ENCODE data around the gene CEMIP. TPM values are rescaled to one million over a fixed set of nuclear protein-coding genes. Genes with fewer than 3 reads are reported as not detected.
A peak's percentile ranks its signal among the peaks of the same experiment; 100 is the strongest.

Gene CEMIP
- total and polyA plus RNA-seq, 2 experiments from 2014 or later = 2.3 to 4.4 TPM

DNA sequence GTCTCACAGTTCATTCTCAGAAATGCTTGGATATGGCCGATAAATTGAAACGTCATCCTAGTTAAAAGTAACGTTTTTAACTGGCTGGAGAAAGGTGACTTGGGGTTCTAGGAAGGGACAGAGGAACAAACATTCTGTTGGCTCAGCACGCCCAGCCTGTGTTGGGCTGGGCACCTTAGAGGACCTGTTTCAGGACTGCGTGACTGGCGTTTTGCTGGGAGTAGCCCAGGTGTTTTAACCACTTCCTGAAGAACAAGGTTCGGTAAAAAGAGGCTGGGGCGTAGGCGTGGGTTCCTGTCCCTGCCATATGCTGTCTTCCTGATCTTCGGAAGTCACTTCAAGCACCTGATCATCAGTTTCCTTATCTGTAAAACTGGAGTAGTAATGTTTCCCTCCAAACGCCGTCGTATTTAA, 220.5 kb downstream of the CEMIP start:
- Histone ChIP-seq H2AFZ (peak overlapping the region; percentile 97), H3K4me2 (peak overlapping the region; percentile 92), H3K27me3 (no peaks in the 10 kb centered on the region), H3K4me3 (peak overlapping the region; percentile 85), H3K27ac (peak overlapping the region; percentile 99), H3K4me1 (ENCODE audit: insufficient read depth) (no peaks in the 10 kb centered on the region), H3K9me2 (replicated peaks; ENCODE audit: insufficient read depth) (no peaks in the 10 kb centered on the region), H3K79me2 (peaks cover 27% of the 10 kb centered on the region), H3K36me3 (replicated peaks; ENCODE audit: insufficient read depth, low read depth) (no peaks in the 10 kb centered on the region), H3K9me3 (ENCODE audit: low read depth) (no peaks in the 10 kb centered on the region), H4K20me1 (ENCODE audit: insufficient read depth, poor library complexity, severe bottlenecking) (peaks cover 14% of the 10 kb centered on the region)
- 80% methylated on average over 13 of the region's 13 CpGs for WGBS (ENCODE audit: low lambda C conversion rate, missing lambda C conversion rate)
- DNase-seq (ENCODE audit: low spot score) = no peak
- TF ChIP-seq EZH2 (IDR thresholded peaks at IDR 0.05; ENCODE audit: borderline replicate concordance) (no peak), EZH2phosphoT487 (IDR thresholded peaks at IDR 0.05; ENCODE audit: low read depth, severe bottlenecking, unreplicated experiment) (no peak)
- TF ChIP-seq, protein P1, sequence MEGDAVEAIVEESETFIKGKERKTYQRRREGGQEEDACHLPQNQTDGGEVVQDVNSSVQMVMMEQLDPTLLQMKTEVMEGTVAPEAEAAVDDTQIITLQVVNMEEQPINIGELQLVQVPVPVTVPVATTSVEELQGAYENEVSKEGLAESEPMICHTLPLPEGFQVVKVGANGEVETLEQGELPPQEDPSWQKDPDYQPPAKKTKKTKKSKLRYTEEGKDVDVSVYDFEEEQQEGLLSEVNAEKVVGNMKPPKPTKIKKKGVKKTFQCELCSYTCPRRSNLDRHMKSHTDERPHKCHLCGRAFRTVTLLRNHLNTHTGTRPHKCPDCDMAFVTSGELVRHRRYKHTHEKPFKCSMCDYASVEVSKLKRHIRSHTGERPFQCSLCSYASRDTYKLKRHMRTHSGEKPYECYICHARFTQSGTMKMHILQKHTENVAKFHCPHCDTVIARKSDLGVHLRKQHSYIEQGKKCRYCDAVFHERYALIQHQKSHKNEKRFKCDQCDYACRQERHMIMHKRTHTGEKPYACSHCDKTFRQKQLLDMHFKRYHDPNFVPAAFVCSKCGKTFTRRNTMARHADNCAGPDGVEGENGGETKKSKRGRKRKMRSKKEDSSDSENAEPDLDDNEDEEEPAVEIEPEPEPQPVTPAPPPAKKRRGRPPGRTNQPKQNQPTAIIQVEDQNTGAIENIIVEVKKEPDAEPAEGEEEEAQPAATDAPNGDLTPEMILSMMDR (IDR thresholded peaks at IDR 0.05; ENCODE audit: poor library complexity) = no peak

DNA sequence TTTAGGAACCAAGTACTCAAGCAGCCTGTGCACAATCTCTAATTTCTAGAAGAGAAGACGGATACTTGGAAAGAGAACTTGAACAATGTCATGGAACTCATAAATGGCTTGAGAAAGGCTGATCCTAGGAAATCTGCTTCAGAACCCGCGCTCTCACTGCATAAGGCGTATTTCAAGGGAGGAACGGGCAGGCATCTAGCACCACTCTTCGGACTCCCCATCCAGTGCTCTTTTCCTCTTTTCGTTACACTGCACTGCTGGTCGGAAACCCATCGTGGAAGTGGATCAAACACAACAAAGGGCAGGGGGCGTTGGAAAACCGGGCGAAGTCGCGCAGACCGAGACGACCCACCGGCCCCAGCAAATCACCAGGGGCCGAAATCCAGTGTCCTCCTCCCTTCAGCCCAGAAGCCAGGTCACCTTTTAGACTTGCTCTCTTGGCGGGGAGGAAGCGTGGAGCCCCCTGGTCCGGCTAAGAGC, 221.0 kb downstream of the CEMIP start:
- H4K20me1 ChIP-seq (ENCODE audit: insufficient read depth, poor library complexity, severe bottlenecking) = peaks cover 14% of the 10 kb centered on the region
- no peaks in the 10 kb centered on the region for H3K36me3 ChIP-seq (replicated peaks; ENCODE audit: insufficient read depth, low read depth)
- H3K9me2 ChIP-seq (replicated peaks; ENCODE audit: insufficient read depth) = no peaks in the 10 kb centered on the region
- TF ChIP-seq, protein P1 (IDR thresholded peaks at IDR 0.05; ENCODE audit: poor library complexity) = no peak
- no peak for TF ChIP-seq EZH2 (IDR thresholded peaks at IDR 0.05; ENCODE audit: borderline replicate concordance)
- TF ChIP-seq EZH2phosphoT487 (IDR thresholded peaks at IDR 0.05; ENCODE audit: low read depth, severe bottlenecking, unreplicated experiment) = no peak
- H2AFZ ChIP-seq = peak overlapping the region; percentile 97
- peaks cover 33% of the 10 kb centered on the region for H3K79me2 ChIP-seq
- H3K27me3 ChIP-seq = no peaks in the 10 kb centered on the region
- DNase-seq (ENCODE audit: low spot score) = peak; percentile 21
- no peaks in the 10 kb centered on the region for H3K9me3 ChIP-seq (ENCODE audit: low read depth)
- peak overlapping the region; percentile 92 for H3K4me2 ChIP-seq
- H3K4me3 ChIP-seq = peak overlapping the region; percentile 85
- H3K27ac ChIP-seq = peak overlapping the region; percentile 99
- H3K4me1 ChIP-seq (ENCODE audit: insufficient read depth) = no peaks in the 10 kb centered on the region
- 6% methylated on average over 21 of the region's 21 CpGs for WGBS (ENCODE audit: low lambda C conversion rate, missing lambda C conversion rate)

DNA sequence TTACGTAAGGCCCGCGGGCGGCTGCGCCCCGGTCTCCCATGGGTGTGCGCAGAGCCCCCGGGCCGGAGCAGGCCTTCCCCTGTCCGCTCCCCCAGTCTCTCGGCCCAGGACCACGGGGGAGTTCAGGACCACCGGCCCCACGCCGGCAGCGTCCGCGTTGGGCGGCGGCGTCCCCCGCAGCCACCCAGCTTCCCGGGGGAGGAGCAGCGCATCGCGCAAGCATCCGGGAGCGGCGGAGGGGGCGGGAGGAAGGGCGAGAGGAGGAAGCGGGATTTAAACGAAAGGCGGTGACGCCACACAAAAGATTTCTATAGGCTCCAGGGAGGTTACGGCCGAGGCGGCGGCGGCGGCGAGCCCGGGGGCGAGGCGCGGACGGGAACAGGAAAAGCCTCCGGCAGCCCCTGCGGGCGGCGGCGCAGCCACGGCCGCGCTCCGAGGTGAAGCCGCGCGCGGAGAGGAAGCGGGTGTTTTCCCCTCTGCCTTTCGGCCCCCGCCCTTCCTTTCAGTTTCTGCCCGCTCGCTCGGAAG, 221.5 kb downstream of the CEMIP start, which contains the start of gene TLNRD1:
Gene TLNRD1, plus strand, starts transcription at position 300 of the 528 bp plus-strand sequence. CDS start 1,349 bp downstream, outside the sequence.
- TF ChIP-seq, protein P1 (IDR thresholded peaks at IDR 0.05; ENCODE audit: poor library complexity) = no peak
- TF ChIP-seq EZH2phosphoT487 (IDR thresholded peaks at IDR 0.05; ENCODE audit: low read depth, severe bottlenecking, unreplicated experiment) = no peak
- TF ChIP-seq EZH2 (IDR thresholded peaks at IDR 0.05; ENCODE audit: borderline replicate concordance) = no peak
- Histone ChIP-seq H3K27me3 (no peaks in the 10 kb centered on the region), H4K20me1 (ENCODE audit: insufficient read depth, poor library complexity, severe bottlenecking) (peaks cover 14% of the 10 kb centered on the region), H2AFZ (peak within 1 kb of the TSS; percentile 97), H3K4me1 (ENCODE audit: insufficient read depth) (no peaks in the 10 kb centered on the region), H3K9me3 (ENCODE audit: low read depth) (no peaks in the 10 kb centered on the region), H3K36me3 (replicated peaks; ENCODE audit: insufficient read depth, low read depth) (no peaks in the 10 kb centered on the region), H3K4me3 (peak within 1 kb of the TSS; percentile 85), H3K4me2 (peak within 1 kb of the TSS; percentile 92), H3K79me2 (peaks cover 38% of the 10 kb centered on the region), H3K27ac (peak within 1 kb of the TSS; percentile 99), H3K9me2 (replicated peaks; ENCODE audit: insufficient read depth) (no peaks in the 10 kb centered on the region)
- DNase-seq (ENCODE audit: low spot score) = peak; percentile 94
- WGBS (ENCODE audit: low lambda C conversion rate, missing lambda C conversion rate) = 1% methylated on average over 43 of the region's 66 CpGs

MicroRNA genes within 50 kb of the gene (microRNA counts, 767-probe panel; counts per million panel counts)
- not detected for microRNA hsa-miR-549

Small RNA genes lying within 50 kb of the gene (microRNA-seq; reads per million reads assigned to microRNA genes)
- gene MIR4514 = not detected
- gene MIR549A = not detected

Small RNA genes lying within 50 kb of the gene (small RNA-seq; reads per million reads assigned to genes)
- not detected for gene MIR4514
- not detected for gene MIR549A

Other genes with a start within 250 kb of the CEMIP start
- gene ABHD17C, start 84.1 kb upstream of the CEMIP start, total RNA-seq = 19.3 and 21.9 TPM in 2 replicates
- gene ABHD17C, start 84.1 kb upstream of the CEMIP start, polyA plus RNA-seq = 22.5 and 32.4 TPM in 2 replicates
- 27.1 and 27.4 TPM in 2 replicates for gene MESD, start 210.4 kb downstream of the CEMIP start, total RNA-seq
- 47.6 and 52.2 TPM in 2 replicates for gene MESD, start 210.4 kb downstream of the CEMIP start, polyA plus RNA-seq
- 13.3 and 15.6 TPM in 2 replicates for gene TLNRD1, start 221.6 kb downstream of the CEMIP start, total RNA-seq
- 10.3 and 14.6 TPM in 2 replicates for gene TLNRD1, start 221.6 kb downstream of the CEMIP start, polyA plus RNA-seq